Peyer's patch (tissue), 4 donors: ENCODE data around the gene RYR1. TPM values are rescaled to one million over a fixed set of nuclear protein-coding genes. Genes with fewer than 3 reads are reported as not detected.
A peak's percentile ranks its signal among the peaks of the same experiment; 100 is the strongest.

Experiments
- DNase-seq, 3 donors: peaks; one replicate each; pipeline ENCODE4 v3.0.0-alpha.2; 2017 to 2019
- H3K27ac ChIP-seq, 4 donors: fragments of 200-600 bp; sonication (generic); one replicate each; pipeline ENCODE4 v1.5.1; 2016 to 2019
- H3K27me3 ChIP-seq, 2 donors: fragments of 200-600 bp; sonication (generic); one replicate each; pipeline ENCODE4 v1.5.1; 2019
- H3K36me3 ChIP-seq, 3 donors: fragments of 200-600 bp; sonication (generic); one replicate each; pipeline ENCODE4 v1.5.1; 2016 to 2019
- H3K4me1 ChIP-seq, 4 donors: fragments of 200-600 bp; sonication (generic); one replicate each; pipeline ENCODE4 v1.5.1; 2016 to 2019
- H3K4me3 ChIP-seq, 4 donors: fragments of 200-600 bp; sonication (generic); 1 replicate in 3 of 4; 2 replicates in 1 of 4; pipeline ENCODE4 v1.5.1; 2016 to 2019; ENCODE audit warnings: mild to moderate bottlenecking in 1 of 4
- H3K9me3 ChIP-seq, 4 donors: fragments of 200-600 bp; sonication (generic); one replicate each; pipeline ENCODE4 v1.5.1; 2016 to 2019; ENCODE audit warnings: mild to moderate bottlenecking in 1 of 4
- POLR2A ChIP-seq, 2 donors: fragments of 450-650 bp; IDR thresholded peaks; one replicate each; pipeline ENCODE4 v1.5.1; 2017; ENCODE audit warnings: antibody characterized with exemption in 2 of 2, mild to moderate bottlenecking in 2 of 2, moderate library complexity in 2 of 2
- total RNA-seq, 4 donors: library from RNA; depleted of rRNA; stranded (reverse); fragments of >200 nt; gene quantifications; one replicate each; pipeline ENCODE4 v1.1.0, GENCODE V29; 2016
- TF ChIP-seq, protein P1 (sequence below), 6 experiments: fragments of 450-650 bp in 4 of 6; fragments of 200-600 bp in 2 of 6; sonication (generic) in 1 of 6; IDR thresholded peaks; one replicate each; pipeline ENCODE4 v1.5.1; 2017 to 2019; ENCODE audit warnings: antibody characterized with exemption in 6 of 6, mild to moderate bottlenecking in 3 of 6, moderate library complexity in 1 of 6

The RYR1 gene
- total RNA-seq, 4 donors from 2014 or later, result 0.35 to 4.6 (median 3.4) TPM

DNA sequence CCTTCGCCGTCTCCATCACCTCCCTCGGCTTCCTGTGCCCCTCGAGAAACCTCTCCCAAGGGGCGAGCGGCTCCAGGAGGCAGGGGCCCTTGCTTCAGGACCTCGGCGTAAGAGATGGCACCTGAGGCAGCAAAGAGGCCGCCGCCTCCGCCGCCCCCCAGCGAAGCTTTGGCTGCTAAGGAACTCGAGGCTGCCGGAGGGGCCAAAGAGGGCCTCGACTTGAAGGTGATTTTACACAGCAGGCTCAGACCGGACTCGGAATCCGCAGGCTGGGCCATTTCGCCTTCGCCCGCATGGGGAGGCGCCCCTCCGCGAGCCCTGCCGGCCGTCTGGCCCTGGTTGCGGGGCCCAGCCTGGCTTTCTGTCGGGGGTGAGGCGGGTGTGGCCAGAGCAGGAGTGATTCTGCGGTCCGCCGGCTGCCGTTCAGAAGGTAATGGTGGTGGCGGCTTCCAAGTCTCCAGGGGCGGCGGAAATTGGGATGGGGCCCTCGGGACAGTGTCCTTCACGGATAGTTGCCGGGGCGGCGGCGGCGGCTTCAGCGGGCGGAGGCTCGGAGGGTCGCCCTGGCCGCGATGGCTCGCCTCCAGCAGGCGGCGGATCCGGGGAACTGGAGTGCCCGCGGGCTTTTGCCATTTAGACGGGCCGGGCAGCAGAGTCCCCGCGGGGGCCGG, 47.1 kb upstream of the RYR1 start:
- Histone ChIP-seq H3K4me1 (peaks cover 4 to 40% (median 27%) of the 10 kb centered on the region in 4 donors), H3K27me3 (no peaks in the 10 kb centered on the region), H3K27ac (peak overlapping the region in 2 of 4 donors; percentile 90 to 95), H3K9me3 (no peaks in the 10 kb centered on the region), H3K4me3 (peak overlapping the region; percentile 3 to 74 (median 44)), H3K36me3 (peaks cover 0 to 34% (median 0%) of the 10 kb centered on the region in 3 donors)
- DNase-seq, result no peak
- TF ChIP-seq, protein P1, sequence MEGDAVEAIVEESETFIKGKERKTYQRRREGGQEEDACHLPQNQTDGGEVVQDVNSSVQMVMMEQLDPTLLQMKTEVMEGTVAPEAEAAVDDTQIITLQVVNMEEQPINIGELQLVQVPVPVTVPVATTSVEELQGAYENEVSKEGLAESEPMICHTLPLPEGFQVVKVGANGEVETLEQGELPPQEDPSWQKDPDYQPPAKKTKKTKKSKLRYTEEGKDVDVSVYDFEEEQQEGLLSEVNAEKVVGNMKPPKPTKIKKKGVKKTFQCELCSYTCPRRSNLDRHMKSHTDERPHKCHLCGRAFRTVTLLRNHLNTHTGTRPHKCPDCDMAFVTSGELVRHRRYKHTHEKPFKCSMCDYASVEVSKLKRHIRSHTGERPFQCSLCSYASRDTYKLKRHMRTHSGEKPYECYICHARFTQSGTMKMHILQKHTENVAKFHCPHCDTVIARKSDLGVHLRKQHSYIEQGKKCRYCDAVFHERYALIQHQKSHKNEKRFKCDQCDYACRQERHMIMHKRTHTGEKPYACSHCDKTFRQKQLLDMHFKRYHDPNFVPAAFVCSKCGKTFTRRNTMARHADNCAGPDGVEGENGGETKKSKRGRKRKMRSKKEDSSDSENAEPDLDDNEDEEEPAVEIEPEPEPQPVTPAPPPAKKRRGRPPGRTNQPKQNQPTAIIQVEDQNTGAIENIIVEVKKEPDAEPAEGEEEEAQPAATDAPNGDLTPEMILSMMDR (IDR thresholded peaks at IDR 0.05), result no peak
- TF ChIP-seq POLR2A (IDR thresholded peaks at IDR 0.05), result no peak

GRCh38 chr19:38386971-38387549, 46.4 kb upstream of the RYR1 start:
- peak overlapping the region; percentile 33 to 74 (median 50) for H3K4me3 ChIP-seq
- H3K9me3 ChIP-seq, result no peaks in the 10 kb centered on the region
- DNase-seq, result peak in 2 of 3 donors; percentile 81 to 86
- no peaks in the 10 kb centered on the region for H3K27me3 ChIP-seq
- TF ChIP-seq, protein P1 (IDR thresholded peaks at IDR 0.05), result no peak
- no peak for TF ChIP-seq POLR2A (IDR thresholded peaks at IDR 0.05)
- H3K27ac ChIP-seq, result peak overlapping the region in 3 of 4 donors; percentile 70 to 95 (median 90)
- H3K4me1 ChIP-seq, result peaks cover 4 to 40% (median 27%) of the 10 kb centered on the region in 4 donors
- H3K36me3 ChIP-seq, result peaks cover 0 to 28% (median 0%) of the 10 kb centered on the region in 3 donors

- DNase-seq, result peak; percentile 74 to 95 (median 93)
- Histone ChIP-seq H3K4me1 (peaks cover 4 to 40% (median 27%) of the 10 kb centered on the region in 4 donors), H3K27me3 (no peaks in the 10 kb centered on the region), H3K9me3 (no peaks in the 10 kb centered on the region), H3K27ac (peak within 1 kb of the TSS in 3 of 4 donors; percentile 70 to 95 (median 90)), H3K36me3 (peaks cover 0 to 21% (median 0%) of the 10 kb centered on the region in 3 donors), H3K4me3 (peak within 1 kb of the TSS; percentile 33 to 74 (median 50))
- TF ChIP-seq, protein P1 (IDR thresholded peaks at IDR 0.05), result no peak
- peak; percentile 74 to 77 for TF ChIP-seq POLR2A (IDR thresholded peaks at IDR 0.05)
These were observed 45.7 kb upstream of the RYR1 start, which contains the start of gene GGN for GRCh38 chr19:38387550-38388348. GGN (minus strand) TSS chr19:38388034; CDS start chr19:38387261, 773 bp downstream.

DNA sequence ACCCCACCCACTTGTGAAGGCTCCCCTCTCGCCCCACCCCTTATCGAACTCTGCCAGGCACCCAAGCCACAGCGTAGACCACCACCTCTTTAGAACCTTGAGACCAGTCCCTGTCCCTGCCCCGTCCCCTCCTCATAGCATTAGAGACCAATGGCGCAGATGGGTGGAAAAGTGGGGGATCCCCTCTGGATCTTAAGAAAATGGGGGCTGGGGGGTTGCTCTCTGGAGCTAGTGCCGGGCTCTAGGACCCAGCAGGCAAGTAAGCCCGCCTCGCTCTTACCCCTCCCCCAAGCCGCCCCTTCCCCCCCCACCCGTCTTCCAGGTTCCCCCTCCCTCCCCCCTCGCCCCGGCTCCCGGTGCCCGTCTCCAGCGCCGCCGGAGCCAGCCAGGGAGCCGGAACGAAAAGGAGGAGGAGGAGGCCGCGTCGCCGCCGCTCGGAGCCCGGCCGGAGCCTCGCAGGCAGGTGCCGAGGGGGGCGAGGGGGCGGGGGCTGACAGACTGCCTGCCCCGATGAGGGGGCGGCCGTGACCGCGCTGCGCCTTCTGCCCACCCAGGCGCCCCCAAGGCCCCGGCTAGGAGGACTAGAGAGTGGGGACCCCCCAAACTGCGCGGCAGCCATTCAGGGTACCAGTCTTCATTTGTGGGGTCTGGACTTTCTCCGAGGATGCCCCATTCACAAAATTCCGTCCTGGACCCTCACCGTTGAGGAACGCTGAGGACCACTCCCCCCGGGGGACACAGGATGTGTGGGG, 45.0 kb upstream of the RYR1 start, which contains the start of gene SPRED3:
TSS of gene SPRED3 (plus strand) at position 349 of the 752 bp plus-strand sequence. CDS start 1,606 bp downstream, outside the sequence.
- DNase-seq, result peak in 1 of 3 donors; percentile 54
- Histone ChIP-seq H3K27me3 (no peaks in the 10 kb centered on the region), H3K4me3 (peak within 1 kb of the TSS; percentile 33 to 74 (median 50)), H3K36me3 (peaks cover 0 to 13% (median 0%) of the 10 kb centered on the region in 3 donors), H3K9me3 (no peaks in the 10 kb centered on the region), H3K4me1 (peaks cover 4 to 40% (median 27%) of the 10 kb centered on the region in 4 donors), H3K27ac (peak within 1 kb of the TSS in 3 of 4 donors; percentile 70 to 95 (median 90))
- TF ChIP-seq POLR2A (IDR thresholded peaks at IDR 0.05), result no peak
- TF ChIP-seq, protein P1 (IDR thresholded peaks at IDR 0.05), result no peak
